HG02852 (cell line): Measurements from ENCODE around the gene IGSF9.
A peak's percentile ranks its signal among the peaks of the same experiment; 100 is the strongest.
"Not testable (repeated sequence)": the region's sequence is repeated elsewhere in the genome, so short reads cannot be mapped to it uniquely, and the experiment has no call there.

Experiments
- ATAC-seq: cut with Tn5 transposase; IDR thresholded peaks from one replicate; pipeline ENCODE4 v1.9.1; 2021; ENCODE audit warnings: mild to moderate bottlenecking, moderate library complexity; ENCODE audit not compliant: unreplicated experiment

IGSF9 gene

DNA sequence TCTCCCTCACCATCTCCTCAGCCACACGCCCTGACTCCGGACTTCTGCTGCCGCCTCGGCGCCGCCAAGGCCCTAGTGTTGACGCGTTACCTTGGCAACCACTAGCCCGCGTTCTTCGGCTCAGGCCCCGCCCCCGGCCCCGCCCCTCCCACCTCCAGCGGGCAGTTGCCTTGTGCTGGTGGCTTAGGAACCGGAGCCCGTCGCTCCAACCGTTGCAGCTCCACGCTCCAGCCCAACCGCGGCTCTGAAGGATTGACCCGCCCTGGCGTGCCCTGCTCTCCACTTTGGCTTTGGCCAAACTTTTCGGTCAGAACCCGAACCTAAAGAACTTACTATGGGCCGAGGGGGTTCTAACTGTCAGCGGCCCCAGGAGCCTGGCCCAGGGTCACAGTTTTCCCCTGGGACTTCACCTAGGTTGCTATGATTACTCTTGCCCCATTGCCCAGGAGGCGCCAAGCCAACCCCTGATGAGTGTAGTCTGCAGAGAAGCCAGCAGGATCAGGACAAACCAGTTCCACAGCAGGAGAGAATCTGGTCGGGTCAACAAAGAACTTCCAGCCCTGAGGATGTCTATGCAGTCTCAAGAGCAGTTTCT, 45.2 kb downstream of the IGSF9 start, which contains the start of gene CFAP45:
Gene CFAP45 (minus strand): TSS at position 80 of the 595 bp plus-strand sequence. CDS start 67 bp downstream, at position 13.
- ATAC-seq, result no peak

DNA sequence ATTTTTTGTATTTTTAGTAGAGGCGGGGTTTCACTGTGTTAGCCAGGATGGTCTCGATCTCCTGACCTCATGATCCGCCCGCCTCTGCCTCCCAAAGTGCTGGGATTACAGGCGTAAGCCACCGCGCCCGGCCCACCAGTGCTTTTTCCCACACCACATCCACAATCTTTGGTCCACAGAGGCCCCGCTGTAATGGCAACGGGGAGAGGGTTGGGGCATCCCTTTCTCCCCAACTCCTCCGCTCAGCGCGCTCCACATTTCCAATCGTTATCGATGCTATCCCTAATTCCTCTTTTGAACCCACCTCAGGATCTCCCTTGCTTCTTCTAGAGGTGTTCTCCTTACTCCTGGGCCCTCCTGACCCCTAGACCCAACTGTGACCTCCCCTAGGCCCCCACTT, 45.8 kb downstream of the IGSF9 start:
- ATAC-seq, result not testable (repeated sequence)

DNA sequence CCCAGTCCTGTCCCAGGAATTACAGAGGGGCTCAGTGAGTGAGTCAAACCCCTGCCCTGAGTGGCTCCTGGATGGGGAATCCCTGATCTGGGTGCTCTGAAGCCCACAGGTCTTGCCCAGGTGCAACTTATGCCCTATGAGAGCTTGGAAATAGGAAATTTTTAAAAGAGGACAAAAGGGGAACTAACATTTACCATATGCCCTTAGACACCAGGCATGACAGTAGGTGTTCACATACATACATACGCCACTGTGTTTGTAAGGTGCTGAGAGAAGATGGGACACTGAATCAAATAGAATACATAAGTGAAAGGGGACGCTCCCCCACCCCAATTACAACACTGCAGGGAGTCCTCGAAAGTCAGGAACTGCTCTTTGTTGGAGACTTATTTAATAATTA, 46.9 kb downstream of the IGSF9 start:
- ATAC-seq, result no peak

DNA sequence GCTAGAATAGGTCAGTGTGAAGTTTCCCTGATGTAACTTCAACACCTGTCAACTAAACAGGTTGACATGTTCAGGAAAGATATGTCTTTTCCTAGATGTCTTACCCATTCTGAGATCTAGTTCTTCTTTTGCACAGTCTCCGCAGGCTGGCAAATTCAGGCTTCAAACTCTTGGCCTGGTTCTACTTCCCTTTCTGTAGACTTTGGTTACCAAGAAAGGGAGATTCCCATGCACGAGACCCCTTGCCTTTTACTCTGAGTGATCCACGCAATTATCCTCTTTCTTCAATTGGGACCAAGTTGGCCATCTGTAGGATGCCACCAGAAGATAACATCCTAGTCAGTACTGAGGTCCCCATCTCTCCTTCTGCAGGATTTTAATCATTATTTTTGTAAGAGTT, 47.5 kb downstream of the IGSF9 start:
- ATAC-seq, result no peak

DNA sequence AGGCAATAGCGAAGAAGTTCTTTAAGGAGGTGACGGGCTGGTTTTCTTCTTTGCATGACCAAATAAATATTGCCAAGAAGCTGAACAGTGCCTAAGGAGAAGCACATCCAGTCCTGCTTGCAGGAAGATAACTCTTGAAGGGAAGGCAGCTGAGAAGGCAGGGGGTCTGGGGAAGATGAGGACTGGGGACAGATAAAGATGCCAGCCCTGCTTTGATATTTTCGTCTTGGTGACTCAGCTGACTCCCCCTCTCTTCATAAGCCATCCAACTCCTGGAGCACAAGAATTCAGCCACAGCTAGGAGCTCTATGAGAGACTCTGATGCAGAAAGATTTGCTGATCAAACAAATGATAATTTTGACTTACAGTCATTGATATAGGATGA, 48.9 kb downstream of the IGSF9 start:
- no peak for ATAC-seq

DNA sequence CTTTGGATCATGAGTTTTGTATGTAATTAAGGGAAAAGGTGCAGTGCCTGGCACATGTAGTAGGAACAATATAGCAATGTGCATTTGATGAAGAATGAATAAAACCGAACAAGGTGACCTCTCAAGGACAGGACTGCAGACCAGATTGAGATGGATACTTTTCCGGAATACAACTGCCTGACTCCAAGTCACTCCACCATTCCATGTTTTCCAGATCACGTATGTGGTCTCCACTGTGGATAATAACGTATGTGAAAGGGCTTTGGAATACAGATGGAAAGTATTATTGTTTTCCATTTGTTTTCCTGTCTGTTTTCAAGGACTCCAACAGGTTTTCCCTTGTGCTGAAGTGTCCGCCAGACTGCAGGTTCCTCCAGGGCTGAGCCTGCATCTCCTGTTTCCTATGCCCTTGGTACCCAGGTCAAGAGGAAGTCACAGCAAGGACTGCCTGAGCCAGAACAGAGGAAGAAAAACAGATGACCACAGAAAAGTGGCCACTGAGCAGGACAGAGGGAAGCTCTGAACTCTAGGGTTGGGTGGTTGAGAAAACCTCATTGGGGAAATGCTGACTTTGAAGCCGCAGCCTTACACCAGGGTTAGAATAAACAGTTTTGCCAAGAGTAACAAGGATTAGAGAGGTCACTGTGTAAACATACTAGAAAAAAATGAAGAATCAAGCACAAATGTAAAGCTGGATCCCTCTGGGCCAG, 49.4 kb downstream of the IGSF9 start:
- ATAC-seq, result no peak

DNA sequence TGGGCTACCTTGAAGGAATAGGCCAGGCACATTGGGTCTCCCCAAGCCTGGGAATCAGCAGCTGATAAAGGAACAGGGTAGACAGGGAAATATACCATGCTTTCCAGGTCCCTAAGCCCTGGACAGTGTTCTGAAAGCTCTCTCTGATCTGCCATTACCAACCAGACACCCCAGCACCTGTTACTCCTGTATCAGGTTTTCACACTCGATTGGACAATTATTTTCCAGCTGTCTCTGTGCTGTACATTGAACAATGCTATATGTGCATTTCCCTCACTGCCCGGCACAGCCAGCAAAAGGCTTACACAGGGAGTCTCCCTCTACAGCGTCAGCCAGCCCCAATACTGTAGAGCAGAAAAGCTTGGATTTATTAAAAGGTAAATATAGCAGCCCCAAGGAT, 50.1 kb downstream of the IGSF9 start:
- no peak for ATAC-seq

DNA sequence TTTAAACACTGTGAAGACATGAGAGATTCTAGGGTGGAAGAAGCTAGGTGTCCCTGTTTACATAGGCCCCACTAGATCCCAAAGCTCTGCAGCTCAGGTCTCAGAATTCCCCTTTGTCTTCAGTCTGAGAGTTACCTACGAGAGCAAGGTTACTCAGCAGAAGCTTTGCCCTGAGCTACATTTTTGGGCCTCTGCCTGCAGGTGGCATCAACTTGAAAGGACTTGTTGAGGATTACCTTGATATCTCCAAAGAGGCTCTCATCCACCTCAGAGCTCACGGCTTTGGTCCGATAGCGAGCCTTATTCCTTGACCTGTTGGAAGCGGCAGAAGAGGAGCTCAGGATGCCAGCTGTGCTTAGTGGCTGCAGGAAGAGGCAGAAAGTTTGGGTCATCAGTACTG, 52.5 kb downstream of the IGSF9 start:
- ATAC-seq, result no peak

DNA sequence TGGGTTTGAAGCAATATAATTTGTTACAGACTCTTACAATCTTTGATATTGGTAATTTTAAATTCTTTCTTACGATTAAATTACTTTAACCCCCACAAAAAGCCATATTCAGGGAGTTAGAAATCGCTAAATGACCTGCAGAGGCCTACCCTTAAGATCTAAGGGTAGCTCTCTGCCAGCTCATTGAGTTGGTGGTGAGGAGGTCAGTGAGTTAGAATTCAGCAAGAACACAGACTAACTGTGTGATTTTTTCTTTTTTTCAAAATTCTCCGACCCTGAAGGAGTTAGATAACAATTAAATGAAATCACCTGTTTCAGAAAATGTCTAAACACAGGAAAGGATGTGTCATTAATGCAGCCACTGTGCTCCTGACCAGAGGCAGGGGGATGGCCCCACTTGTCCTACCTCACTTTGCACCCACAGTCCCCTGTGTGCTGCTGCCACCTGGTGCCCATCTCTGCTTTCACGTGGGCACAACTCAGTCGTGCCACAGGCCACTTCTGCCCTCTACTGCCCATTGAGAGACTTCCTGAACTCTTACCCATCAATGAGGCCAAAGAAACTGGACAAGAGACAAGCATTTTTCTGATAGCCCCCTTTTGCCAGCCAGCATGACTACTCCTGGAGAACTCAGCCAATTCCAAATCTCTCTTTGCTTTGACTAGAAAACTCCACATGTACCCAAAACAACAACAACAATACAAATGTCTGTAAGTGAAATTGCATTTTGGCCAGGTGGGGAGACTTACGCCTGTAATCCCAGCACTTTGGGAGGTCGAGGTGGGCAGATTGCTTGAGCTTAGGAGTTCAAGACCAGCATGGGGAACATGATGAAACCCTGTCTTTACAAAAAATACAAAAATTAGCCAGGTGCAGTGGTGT, 53.9 kb downstream of the IGSF9 start:
- no peak for ATAC-seq

DNA sequence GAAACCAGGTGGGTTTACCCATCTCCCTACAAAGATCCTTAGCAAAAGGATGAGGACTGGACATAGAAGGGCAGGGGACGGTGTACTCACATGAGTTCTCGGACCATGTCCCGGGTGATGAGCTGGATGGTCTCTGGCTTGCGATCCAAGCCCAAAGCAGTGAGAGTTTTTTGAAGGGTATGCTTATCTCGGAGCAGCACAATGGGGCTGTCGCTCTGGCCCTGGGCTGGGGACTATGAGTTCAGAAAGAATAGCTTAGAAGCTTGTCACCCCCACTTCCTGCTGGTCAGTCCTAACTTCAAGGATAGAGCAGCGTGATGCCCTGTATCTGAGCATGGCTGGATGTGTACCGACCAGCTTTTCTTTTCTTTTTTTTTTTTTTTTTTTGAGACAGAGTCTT, 55.0 kb downstream of the IGSF9 start:
- ATAC-seq, result no peak

DNA sequence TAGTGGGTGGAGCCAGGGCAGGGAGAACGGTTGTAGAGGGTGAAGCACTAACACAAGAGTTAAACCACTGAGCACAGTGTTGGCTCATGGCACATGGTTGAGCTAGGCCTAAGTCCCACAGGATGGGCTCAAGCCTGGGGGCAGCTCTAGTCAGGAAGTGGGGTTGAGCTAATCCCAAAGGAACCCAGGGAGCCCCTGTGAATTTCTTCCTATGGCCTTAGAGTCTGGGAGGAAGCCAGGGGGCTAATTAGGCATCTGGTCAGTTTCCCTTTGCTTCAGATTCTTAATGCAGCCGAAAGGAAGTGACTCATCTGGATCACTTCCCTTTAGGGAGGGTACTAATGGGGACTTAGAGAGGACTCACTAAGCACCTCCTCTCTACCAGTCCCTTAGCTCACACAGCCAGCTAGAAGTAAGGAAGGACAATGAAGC, 55.6 kb downstream of the IGSF9 start:
- ATAC-seq, result peak; percentile 89

DNA sequence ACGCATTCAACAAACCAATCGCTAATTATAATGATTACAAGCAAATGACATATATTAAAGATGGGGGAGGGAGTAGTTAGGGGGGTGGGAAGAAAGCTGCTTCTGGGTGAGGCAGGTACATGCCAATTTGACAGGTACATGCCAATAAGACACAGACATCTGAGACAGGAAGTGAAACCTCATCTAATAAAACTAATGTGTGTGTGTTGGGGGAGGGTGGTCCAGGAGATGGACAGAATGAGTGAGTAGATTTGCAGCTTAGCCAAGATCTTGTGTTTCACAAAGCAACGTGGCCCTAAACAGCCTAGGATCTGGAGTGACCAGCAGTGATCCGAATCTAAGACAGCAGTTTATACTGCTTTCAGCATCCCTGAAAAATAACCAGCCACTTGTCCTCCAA, 56.2 kb downstream of the IGSF9 start:
- no peak for ATAC-seq

DNA sequence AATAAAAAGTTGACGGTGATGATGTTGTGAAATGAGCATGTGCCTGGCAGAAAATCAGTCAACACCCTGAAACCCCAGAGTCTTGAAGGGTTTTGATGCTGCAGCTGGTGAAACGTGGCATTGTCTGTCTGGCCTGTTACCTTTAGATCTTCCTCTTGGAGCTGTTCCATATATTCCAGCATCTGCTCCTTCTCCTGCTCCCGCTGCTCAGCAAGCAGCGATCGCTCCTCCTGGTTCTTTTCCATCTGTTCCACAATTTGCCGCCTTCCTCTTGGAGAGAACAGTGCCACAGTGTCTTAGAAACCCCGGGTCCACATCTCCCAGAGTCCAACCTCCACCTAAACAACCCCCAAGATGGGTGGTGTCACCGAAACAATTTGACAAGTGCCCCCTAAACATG, 61.1 kb downstream of the IGSF9 start:
- no peak for ATAC-seq

DNA sequence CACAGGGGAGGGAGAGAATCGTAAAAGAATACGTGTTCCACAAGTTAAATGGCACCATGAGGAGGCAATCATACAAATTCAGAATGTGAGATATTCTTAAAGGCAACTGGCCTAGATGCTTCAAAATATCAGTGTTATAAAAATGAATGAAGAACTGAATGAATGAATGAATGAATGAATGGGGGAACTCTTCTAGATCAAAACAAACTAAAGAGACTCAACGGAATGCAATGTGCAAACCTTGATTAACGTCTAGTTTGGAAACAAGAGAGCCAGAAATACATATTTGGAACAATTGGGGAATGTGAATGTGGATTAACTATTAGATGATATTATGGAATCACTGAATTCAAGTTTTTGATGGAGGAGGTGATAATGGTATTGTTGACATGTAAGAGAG, 62.3 kb downstream of the IGSF9 start:
- no peak for ATAC-seq

DNA sequence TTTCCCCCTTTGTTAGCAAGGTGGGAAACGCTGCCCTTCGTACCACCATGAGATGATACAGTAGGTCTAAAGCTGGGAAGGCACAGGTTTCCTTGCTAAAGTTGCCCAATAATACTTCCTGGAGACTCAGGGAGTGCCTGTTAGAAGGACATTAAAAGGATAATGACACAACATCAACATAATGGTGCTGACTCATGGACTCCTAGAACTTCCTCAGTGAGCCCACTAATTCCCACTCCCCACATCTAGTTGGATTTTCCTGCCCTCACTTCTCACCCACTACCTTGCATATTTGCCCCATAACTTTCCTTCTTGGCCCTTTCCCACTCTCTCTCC, 62.9 kb downstream of the IGSF9 start:
- ATAC-seq, result no peak

DNA sequence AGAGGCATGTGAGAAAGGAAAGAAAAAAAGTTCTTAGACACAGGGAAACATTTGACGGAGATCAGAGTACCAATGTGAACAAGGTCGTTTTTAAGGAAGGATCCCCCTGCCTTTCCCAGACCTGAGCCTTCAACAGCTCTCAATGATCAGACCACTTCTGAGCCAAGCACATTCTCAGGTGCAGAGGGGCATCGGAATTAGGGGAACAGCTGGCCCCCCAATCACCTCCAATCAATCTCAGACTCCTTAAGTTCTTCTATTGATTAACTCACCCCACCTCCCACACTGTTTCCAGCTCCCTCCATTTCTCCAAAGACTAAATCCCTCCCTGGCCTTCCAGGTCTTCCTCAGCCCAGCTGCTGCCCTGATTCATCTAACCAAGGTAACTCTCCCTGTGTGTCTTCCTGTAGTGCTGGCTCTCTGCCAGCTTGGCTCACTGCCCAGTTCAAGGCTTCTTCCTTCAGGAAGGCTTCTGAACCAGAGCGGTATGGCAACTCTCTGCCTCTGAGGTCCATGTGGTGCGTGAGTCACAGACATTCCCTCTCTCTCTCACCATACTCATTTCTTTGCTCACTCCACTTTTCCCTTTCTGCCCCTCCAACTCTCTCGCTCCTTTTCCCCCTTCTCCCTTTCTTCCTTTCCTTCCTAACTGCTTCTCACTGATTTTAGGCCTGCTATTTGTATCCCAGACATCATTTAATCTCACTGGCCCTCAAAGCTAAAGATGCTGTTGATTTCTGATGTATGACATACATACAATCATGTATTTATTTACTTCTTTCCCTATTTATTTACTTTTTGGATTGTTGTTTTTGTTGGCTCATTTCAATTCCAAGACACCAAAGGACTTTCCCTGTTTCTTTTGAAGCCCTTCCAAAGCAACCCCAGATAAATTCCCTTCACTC, 63.5 kb downstream of the IGSF9 start:
- no peak for ATAC-seq

DNA sequence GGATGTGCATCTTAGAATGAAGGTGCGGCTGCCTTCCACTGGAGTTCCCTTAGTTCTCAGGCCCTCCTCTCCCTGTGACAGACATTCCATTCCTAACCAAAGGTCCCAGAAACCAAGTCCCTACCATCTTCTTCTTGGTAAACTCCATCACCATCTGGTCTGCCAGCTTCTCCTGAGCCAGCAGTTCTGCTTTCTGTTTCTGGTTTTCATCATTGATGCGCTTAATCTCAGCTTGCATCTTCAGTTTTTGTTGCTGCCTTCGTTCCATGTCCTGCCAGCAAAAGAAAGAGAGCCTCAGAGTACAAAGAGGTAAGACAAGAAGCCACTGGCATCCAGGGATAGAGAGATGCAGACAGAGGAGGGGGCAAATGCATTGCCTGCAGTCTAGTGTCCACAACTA, 65.0 kb downstream of the IGSF9 start:
- no peak for ATAC-seq

DNA sequence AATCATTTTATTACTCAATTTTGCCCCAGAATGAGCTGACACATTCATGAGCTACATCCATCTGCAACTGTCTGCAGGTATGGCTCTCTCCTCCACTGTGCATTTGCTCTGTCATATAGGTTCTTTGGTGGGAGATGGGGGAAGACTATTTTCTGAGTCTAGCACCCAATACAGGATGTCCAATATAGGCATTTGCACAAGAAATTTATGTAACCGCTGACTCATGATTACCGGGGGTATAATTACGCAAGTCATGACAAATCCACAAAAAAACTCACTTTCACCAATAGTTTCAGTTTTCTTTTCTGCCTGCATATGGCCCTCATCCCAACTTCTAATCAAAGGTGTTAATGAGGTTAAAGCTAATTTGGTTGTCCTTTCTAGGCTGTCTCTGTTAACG, 65.4 kb downstream of the IGSF9 start:
- no peak for ATAC-seq

DNA sequence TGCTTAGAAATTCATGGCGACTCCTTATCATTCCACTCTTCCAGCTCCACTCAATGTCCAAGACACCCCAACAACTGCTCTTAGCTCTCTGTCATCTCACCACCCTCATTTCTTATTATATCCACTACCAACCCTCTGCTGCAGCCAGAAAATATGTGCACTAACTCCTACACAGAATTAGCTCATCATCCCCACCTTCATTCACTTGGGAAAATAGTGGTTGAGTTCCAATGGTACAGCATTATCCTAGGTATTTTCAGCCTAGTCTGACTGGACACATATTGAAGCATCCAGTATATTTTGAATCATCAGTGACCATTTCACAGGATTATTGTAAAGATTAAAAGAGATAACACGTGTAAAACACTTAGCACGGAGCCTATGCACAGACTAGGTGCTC, 66.3 kb downstream of the IGSF9 start:
- no peak for ATAC-seq

DNA sequence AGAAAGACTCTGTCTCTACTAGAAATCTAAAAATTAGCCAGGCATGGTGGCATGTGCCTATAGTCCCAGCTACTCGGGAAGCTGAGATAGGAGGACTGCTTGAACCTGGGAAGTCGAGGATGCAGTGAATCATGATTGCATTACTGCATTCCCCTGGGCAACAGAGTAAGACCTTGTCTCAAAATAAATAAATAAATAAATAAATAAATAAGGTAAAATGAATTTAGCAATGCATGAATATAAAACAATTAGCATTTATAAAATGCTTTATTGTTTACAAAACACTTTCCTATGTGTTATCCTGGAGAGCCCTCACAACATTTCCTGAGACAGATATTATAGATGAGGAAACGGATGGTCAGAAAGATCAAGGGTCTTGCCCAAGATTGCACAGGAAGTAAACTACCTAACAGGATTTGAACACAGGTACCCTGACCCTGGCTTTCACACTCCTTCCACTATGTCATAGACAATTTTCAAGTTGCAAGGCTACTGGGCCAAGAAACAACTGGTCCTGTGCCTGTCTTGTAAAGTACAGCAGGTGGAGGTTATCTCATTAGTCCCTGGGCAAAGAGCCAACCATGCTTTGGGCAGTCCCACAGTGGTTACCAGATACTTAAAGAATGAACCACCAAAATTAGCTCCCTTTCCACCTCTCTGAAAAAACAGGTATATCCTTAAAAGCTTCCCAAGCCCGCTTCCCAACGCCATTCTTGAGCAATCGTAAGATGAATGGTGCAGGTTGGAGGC, 67.5 kb downstream of the IGSF9 start:
- ATAC-seq, result no peak
